ENCODE measurements around the gene BORA. TPM values are rescaled to one million over a fixed set of nuclear protein-coding genes. Genes with fewer than 3 reads are reported as not detected.

Gene BORA
- total and polyA plus RNA-seq, 10 of the 15 experiments (the other 5 are each of a cell fraction or from before 2014, with no cell fraction given) = 15.1 to 38.7 (median 23.2) TPM

DNA sequence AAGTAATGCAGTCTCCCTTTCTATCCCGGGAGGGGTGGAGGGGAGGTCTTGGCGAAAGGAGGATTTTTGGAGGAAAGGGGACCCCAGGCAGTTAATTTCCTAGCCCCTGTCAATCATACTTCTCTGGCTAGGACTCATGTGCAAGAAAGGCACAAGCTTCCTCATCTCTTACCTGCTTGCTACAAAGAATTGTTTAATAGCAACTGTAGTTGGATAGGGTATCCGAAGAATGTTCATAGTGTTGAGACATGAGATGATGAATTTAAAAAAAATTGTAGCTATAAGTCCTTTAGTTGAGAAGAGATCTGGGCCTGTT is 525 bp downstream of the BORA start:
- Histone ChIP-seq H3K9me3 (replicated peaks; ENCODE audit: control insufficient read depth, insufficient read depth, low read length) (no peaks in the 10 kb centered on the region; the same call in 2 of the 3 replicates), H2AFZ (ENCODE audit: control insufficient read depth, low read depth, low read length) (peak overlapping the region; percentile 73), H3K9ac (ENCODE audit: control insufficient read depth, insufficient read depth, low read length) (peak overlapping the region; percentile 73), H3K27ac (ENCODE audit: control insufficient read depth, insufficient read depth) (peak overlapping the region; percentile 64), H3K4me2 (ENCODE audit: control insufficient read depth, insufficient read depth) (peak overlapping the region; percentile 76), H3K27me3 (replicated peaks in 1 of 2; ENCODE audit: control insufficient read depth in 2 of 2, insufficient read depth in 2 of 2, low read length in 1 of 2) (no peaks in the 10 kb centered on the region), H3K79me2 (ENCODE audit: control insufficient read depth, insufficient read depth, low read length) (peaks cover 76% of the 10 kb centered on the region), H4K20me1 (ENCODE audit: control insufficient read depth, insufficient read depth) (no peaks in the 10 kb centered on the region), H3K4me1 (ENCODE audit: control insufficient read depth, insufficient read depth, low read length) (peaks cover 12% of the 10 kb centered on the region), H3K4me3 (peak overlapping the region; percentile 91), H3K36me3 (ENCODE audit: control insufficient read depth in 2 of 2, insufficient read depth in 2 of 2, low read length in 1 of 2) (peaks cover 0 to 10% of the 10 kb centered on the region in 2 experiments; a peak in 1 of 4 replicates)
- FAIRE-seq (no peak), DNase-seq (ENCODE audit: low read depth, low spot score) (no peak), ATAC-seq (no peak)
- in situ Hi-C loops (cut with MboI) (no loop called here), intact Hi-C loops (cut with micrococcal nuclease; ENCODE audit: unreplicated experiment) (no loop called here)
- ChIA-PET SMC1A (ENCODE audit: uncharacterized antibody, unreplicated experiment) (interaction anchor here (0.8 to 1.7 kb wide), 5 partner anchors 13 to 120 kb away, joined by 3 to 5 read pairs (median 3); no protein-coding TSS in a partner anchor), RAD21 (ENCODE audit: unreplicated experiment) (interaction anchor here (0.6 kb wide), 1 partner anchor 9 kb away, joined by 3 read pairs; no protein-coding TSS in a partner anchor), POLR2A (interaction anchor here (1.3 to 2.0 kb wide), 4 partner anchors 11 to 58 kb away, joined by 4 to 8 read pairs (median 6); no protein-coding TSS in a partner anchor), CTCF (interaction anchor here (0.6 kb wide), 1 partner anchor 271 kb away, joined by 3 read pairs; no protein-coding TSS in a partner anchor)
- WGBS (ENCODE audit: insufficient coverage, insufficient replicate concordance, low lambda C conversion rate, missing lambda C conversion rate) = 0% methylated on average over 3 of the region's 3 CpGs
- TSS peak; percentile 68 for BruUV-seq (replicated peaks)
- TF ChIP-seq ZBTB40 (IDR thresholded peaks at IDR 0.05; ENCODE audit: borderline replicate concordance) (no peak), GATAD2B (conservative IDR thresholded peaks at IDR 0.05; ENCODE audit: low read depth) (no peak), ATF2 (IDR thresholded peaks at IDR 0.05; ENCODE audit: low read length) (no peak), ZBED1 (IDR thresholded peaks at IDR 0.05; ENCODE audit: borderline replicate concordance) (no peak), FOS (IDR thresholded peaks at IDR 0.05; ENCODE audit: borderline replicate concordance, extremely low read depth, insufficient read length) (no peak), NFIC (IDR thresholded peaks at IDR 0.05; ENCODE audit: low read depth, low read length) (no peak), MYC (IDR thresholded peaks at IDR 0.05; ENCODE audit: insufficient read depth, insufficient read length, insufficient replicate concordance, low read length, severe bottlenecking) (no peak), BCL11A (IDR thresholded peaks at IDR 0.05; ENCODE audit: low read depth, low read length) (no peak), BMI1 (IDR thresholded peaks at IDR 0.05; ENCODE audit: borderline replicate concordance) (no peak), NFYB (IDR thresholded peaks at IDR 0.05; ENCODE audit: insufficient read depth, low read depth, low read length) (no peak), ZNF217 (IDR thresholded peaks at IDR 0.05) (no peak), PBX3 (IDR thresholded peaks at IDR 0.05; ENCODE audit: insufficient replicate concordance, low read depth, low read length) (peak; percentile 39)
- TF ChIP-seq, protein P1, sequence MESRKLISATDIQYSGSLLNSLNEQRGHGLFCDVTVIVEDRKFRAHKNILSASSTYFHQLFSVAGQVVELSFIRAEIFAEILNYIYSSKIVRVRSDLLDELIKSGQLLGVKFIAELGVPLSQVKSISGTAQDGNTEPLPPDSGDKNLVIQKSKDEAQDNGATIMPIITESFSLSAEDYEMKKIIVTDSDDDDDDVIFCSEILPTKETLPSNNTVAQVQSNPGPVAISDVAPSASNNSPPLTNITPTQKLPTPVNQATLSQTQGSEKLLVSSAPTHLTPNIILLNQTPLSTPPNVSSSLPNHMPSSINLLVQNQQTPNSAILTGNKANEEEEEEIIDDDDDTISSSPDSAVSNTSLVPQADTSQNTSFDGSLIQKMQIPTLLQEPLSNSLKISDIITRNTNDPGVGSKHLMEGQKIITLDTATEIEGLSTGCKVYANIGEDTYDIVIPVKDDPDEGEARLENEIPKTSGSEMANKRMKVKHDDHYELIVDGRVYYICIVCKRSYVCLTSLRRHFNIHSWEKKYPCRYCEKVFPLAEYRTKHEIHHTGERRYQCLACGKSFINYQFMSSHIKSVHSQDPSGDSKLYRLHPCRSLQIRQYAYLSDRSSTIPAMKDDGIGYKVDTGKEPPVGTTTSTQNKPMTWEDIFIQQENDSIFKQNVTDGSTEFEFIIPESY (IDR thresholded peaks at IDR 0.05) = no peak
- TF ChIP-seq, protein P2, sequence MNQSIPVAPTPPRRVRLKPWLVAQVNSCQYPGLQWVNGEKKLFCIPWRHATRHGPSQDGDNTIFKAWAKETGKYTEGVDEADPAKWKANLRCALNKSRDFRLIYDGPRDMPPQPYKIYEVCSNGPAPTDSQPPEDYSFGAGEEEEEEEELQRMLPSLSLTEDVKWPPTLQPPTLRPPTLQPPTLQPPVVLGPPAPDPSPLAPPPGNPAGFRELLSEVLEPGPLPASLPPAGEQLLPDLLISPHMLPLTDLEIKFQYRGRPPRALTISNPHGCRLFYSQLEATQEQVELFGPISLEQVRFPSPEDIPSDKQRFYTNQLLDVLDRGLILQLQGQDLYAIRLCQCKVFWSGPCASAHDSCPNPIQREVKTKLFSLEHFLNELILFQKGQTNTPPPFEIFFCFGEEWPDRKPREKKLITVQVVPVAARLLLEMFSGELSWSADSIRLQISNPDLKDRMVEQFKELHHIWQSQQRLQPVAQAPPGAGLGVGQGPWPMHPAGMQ (IDR thresholded peaks at IDR 0.05; ENCODE audit: borderline replicate concordance) = no peak
